ENCODE data around the gene SETBP1. TPM values are rescaled to one million over a fixed set of nuclear protein-coding genes. Genes with fewer than 3 reads are reported as not detected.

Gene SETBP1
- total and polyA plus RNA-seq, 2 of the 8 experiments (the other 6 are each of a cell fraction or from before 2014, with no cell fraction given): 2.0 to 6.5 TPM

GRCh38 chr18:44733754-44734465, 53.2 kb downstream of the SETBP1 start (continued):
- no peak for TF ChIP-seq CHD7 (IDR thresholded peaks at IDR 0.05; ENCODE audit: insufficient replicate concordance, low read length)
- TF ChIP-seq SIRT6 (IDR thresholded peaks at IDR 0.05; ENCODE audit: low read length): no peak
- TF ChIP-seq SRF (IDR thresholded peaks at IDR 0.05; ENCODE audit: low read depth, low read length): no peak

Data from H1 (cell line).